SK-MEL-5 (cell line): ENCODE results near the gene LONRF2. TPM values are rescaled to one million over a fixed set of nuclear protein-coding genes. Genes with fewer than 3 reads are reported as not detected.
"Not testable (repeated sequence)": the region's sequence is repeated elsewhere in the genome, so short reads cannot be mapped to it uniquely, and the experiment has no call there.

ENCODE experiments used
- DNase-seq: peaks from one replicate; pipeline ENCODE4 v3.0.0-alpha.2; 2016; ENCODE audit warnings: low read depth, low spot score
- in situ Hi-C: cut with HindIII; loops from 2 replicates; pipeline ENCODE4 v1.10.0; 2016; ENCODE audit warnings: low sequenced_read_pairs, high pct_unique_total_duplicates, low pct_unique_long_range_greater_than_20kb
- total RNA-seq: library from RNA; depleted of rRNA; stranded (reverse); fragments of >200 nt; shearing (Covaris generic); gene quantifications from 2 replicates; pipeline ENCODE4 v1.2.3, GENCODE V29; 2014

The LONRF2 gene
- total RNA-seq, 1 experiment from 2014 or later: 12.3 TPM

DNA sequence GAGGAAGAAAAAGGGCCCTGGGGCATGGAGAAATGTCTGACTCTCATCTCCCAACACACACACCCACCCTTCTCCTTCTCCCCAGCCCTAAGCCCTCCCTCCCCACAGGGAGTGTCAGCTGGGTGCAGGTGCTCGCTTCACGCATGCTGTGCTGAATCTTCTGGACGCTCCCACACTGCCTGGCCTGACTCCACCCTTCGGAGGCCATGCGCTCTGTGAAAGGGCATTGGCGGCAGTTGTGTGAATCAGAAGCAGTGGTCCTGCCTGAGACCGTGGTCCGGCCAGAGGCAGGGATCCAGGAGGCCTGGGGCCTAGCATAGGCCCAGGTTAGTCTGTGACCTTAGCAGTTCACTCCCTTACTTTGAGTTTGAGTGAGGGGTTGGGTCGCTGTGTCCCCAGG is 57.1 kb downstream of the LONRF2 start:
- in situ Hi-C loops: no loop called here
- DNase-seq: no peak

DNA sequence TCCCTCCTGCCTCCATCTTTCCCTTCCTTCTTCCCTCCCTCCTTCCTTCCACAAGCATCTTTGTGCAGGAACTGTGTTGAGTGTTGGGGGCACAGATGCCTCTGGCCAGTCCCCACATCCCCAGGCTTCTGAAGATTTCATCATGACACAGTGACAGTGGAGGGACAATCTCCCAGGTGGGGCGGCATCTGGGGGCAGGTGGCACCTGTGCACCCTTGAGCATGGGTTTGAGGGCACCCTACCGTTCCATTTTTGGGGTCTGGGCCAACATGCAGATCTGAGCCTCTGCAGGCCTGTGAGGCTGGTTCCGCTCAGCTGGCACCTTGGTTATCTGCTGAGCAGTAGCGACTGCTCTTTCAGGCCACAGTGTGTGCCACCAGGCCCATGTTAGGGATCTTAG is 57.6 kb downstream of the LONRF2 start:
- no peak for DNase-seq
- in situ Hi-C loops: no loop called here

DNA sequence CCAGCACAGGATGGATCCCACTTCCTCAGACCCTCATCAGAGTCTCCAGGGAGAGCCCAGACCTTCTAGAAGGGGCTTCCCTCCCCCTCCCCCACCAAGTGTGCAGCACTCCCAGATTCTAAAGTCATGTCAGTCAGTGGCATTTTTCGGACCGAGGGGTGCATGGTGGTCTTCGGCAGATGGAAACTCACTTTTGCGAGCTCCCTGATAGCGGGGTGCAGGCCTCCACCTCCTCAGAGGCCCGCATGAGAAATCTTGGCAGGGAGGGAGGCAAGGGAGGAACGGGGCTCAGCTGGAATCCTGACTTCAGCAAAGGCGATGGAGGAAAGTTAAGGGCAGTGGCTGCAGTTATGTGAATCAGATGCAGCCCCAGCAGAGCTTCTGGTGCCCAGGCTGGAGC is 58.2 kb downstream of the LONRF2 start:
- in situ Hi-C loops: no loop called here

DNA sequence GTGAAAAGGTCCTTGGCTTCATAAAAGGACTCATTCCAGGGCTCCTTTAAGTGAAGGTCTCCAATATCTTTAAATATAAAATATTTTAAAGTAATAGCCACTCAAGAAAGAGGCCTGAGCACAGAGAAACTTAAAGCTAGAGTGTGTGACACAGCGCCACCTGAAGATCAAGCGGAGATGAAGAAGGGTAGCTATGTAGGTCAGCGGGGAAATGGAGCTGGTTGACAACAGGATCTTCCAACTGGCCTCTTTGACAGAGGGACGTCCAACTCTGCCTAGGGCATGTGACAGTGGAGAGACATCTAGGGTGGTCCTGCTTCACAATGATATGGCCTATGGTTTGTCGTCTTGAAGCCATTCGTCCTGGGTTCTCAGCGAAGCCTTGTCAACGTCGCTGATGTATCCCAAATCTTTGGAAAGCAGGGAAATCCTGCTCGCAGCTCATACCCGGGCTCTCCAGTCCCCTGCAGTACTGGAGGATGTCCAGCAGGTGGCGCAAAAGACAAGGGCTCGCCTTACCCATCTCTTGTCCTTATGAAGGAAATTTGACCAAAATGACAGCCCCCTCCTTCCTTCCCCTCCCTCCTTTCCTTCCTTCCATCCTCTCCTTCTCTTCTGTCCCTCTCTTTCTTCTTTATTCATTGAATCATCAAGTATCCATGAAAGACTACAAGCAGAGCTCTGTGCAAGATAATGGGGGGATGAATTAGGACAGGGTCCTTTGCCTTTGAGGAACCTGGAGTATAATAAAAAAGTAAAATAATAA is 59.6 kb downstream of the LONRF2 start:
- in situ Hi-C loops: no loop called here
- peak; percentile 79 for DNase-seq

More for the DNA sequence above, 58.2 kb downstream of the LONRF2 start:
- no peak for DNase-seq

DNA sequence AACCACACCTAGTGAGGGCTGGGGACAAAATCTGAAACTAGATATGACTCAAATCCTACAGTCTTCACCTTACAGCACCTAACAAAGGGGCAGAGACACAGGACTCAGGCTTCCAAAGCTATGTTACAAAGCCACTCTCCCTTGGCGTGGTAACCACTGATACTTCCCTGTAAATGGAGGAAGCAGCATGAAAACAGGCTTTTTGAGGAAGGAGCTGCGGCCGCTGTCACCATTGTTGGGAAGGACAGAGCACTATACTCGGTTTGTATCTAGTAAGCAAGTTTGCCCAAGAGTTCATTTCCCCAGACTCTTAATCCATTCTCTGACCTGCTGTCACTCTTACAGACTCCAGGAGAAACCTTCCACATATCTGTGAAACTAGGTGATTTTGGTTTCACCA is 60.3 kb downstream of the LONRF2 start:
- in situ Hi-C loops: no loop called here
- DNase-seq: no peak

DNA sequence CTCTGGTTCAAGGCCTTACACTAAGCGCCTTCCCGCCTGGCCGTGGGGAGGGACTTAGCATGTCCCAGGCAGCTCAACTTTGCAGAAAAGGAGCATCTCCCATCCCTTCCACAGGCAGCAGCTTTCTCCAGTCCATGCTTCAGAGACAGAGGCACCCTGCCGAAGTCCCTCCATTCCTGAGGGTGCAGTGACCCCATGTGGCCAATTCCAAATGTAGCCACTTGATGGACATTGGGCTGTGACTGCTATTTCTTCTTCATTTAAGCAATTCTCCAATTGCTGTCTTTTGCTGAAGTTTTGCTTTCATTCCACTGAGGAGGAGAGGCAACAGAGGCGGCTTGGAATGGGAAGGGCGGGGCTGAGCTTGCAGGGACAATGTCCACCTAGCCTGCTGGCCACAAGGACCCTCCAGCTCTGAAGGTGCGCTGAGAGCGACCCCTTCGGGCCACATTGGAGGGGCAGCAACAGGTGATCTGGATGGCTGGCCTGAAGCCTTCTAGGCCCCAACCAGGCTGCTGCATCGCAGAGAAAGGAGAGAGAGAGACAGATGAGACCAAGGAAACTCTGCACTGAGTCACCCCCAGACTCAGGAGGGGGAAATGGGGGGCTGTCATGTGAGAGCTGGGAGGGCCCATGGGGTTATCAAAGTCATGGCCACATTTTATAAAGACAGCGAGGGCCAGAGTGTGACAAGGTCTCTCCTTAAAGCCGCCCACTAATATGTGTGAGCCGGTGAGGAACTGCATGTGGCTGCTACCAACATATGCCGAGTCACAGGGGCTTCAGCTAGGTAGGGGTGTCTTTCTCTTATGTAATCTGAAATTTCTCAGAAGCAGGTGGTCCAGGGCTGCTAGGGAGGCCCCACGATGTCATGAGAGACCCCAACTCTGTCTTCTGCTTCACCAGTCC is 61.3 kb downstream of the LONRF2 start:
- DNase-seq: peak; percentile 85
- in situ Hi-C loops: no loop called here

DNA sequence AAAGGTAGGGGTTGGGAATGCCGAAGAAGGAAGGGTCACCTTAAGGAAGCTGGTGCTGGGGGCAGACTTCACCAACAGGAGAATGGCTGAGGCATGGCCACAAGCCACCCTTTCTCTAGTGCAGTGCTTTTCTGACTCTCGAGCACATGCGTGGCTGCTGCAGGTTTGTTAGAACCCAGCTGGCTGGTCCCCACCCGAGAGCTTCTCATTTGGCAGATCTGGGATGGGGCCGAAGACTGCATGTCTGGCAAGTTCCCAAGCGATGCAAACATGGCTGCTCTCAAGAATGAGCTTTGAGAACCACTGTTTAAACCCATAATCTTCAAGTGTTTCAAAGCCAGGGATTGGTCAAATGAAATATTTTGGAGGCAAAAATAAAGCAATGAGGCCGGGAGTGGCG is 63.2 kb downstream of the LONRF2 start:
- in situ Hi-C loops: no loop called here
- no peak for DNase-seq

DNA sequence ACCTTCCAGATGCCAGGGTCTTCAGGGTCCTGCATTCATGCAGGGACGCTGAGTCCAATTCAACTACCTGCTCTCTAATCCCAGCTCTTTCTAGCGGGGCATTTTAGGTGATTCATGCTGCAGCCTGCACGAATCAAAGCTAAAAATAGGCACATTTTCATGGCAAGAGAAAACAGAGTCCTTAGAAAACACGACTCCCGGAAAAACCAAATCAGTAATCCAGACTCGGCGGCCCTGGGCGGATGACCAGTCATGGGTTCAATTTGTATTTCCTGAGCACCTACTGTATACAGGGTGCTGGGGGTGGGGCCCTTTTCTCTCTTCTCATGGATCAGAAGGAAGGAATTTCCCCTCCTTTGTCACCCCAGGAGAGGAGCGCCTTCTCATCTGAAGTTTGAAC is 64.4 kb downstream of the LONRF2 start:
- DNase-seq: no peak
- in situ Hi-C loops: no loop called here

DNA sequence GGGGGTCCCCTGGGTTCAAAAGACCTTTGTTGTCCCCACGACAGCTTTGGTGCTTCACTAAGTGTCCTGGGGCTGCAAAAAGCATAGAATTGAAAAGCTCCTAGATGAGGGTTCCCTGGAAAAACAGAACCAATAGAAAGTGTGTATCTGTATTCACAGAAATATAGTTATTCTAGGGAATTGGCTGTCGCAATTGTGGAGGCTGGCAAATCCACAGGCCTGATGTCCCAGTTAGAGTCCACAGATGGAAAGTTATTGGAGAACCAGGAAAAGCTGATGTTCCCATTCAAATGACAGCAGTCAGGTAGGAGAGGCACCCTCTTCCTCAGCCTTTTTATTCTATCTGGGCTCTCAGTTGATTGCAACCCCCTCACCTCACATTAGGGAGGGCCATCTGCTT is 65.5 kb downstream of the LONRF2 start:
- no peak for DNase-seq
- in situ Hi-C loops: no loop called here

DNA sequence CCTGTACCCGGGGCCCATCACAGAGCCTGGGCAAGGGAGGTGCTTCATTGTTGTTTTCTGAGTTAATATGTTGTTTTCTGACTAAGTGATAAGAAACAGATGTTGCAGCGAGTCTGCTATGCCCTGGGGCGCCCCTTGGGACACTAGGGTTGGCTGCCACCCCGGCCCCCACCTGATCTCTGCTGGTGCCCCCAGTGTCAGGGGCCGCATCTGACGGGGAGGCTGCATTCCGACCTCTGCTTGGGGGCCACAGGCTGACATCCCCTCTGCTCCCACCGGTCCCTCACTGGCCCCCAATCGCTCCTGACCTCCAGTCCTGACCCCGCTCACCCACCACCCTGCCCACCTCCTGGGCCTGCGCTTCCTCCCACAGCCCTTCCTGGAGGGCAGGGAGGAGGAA is 65.9 kb downstream of the LONRF2 start:
- in situ Hi-C loops: no loop called here
- DNase-seq: no peak

DNA sequence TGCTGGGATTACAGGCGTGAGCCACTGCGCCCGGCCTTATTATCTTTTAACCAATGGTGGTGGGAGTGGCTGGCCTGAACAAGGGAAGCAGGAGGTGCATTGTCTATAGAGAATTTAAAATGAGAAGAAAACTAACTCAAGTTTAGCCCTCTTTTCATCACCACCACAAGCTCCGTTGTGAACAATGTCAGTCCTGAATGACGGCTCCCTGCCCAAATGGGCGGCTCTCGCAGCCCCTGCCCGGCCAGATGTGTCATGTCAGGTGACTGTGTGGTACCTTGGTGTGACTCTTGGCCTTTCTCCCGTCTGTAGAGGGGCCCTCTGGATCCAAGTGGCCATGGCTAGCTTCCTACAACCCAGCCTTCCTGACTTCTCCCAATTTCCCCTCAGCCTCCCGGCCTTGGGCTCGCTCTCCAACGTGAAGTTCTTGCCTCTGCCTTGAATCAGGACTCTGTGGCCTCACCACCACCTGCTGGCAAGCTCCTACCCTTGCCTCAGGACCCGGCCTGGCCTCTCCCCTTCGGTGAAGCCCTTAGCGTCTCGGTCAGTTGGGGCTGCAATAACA is 67.6 kb downstream of the LONRF2 start:
- in situ Hi-C loops: no loop called here
- no peak for DNase-seq

DNA sequence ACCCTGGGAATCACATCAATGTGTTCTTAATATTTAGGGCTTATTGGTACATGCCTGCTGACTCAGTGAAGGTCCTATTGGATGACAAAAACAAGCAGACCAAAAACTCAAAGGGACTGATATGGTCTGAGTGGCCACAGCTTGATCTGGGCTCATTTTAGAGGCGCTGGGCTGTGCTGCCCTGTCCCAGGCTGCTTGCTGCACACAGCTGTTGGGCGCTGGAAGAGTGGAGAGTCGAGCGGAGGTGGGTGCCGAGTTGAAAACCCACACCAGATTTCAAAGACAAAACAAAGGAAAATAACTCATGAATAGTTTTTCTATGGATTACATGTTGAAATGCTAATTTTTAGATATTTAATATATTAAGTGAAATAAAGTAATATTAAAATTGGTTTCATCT is 68.5 kb downstream of the LONRF2 start:
- DNase-seq: no peak
- in situ Hi-C loops: no loop called here

DNA sequence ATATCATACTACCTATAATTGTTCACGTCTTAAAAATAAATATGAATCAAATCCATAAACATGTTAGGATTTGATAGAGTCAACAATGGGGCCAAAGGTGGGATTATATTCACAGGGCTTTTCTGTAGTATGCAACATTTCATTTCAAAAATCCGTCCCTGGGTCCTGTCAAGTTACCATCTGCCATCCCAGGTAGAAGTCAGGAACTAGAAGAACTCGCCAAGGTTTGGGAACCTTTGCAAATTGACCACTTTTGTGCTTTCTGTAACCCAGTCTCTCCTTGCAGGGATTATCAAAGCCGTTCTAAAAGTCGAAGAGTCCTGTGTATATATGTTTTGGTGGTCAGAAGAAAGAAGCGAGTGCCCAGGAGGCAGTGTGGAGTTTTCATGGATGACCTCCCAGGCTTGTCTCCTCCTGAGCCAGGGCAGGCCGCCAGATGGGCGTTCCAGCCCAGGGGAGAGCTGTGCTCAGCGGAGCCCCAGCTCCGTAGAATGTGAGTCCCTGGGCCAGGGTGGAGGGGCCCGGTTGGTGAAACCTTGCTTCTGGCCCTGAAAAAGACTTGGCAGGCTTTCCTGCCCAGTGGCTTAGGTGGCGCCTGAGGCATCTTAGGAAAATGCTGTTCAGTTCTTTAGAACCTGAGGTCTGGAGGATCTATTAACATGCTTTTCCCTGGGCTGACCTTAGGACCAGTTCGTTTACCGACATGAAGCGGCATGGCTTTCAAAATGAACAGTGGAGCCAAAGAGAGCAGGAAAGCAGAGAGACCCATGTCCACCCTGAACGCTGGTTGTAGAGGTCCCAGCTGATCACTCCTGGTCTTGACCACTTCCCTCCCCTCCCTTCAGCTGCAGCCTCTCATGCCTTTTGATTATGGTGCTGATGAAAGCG is 69.2 kb downstream of the LONRF2 start:
- in situ Hi-C loops: no loop called here
- DNase-seq: no peak

DNA sequence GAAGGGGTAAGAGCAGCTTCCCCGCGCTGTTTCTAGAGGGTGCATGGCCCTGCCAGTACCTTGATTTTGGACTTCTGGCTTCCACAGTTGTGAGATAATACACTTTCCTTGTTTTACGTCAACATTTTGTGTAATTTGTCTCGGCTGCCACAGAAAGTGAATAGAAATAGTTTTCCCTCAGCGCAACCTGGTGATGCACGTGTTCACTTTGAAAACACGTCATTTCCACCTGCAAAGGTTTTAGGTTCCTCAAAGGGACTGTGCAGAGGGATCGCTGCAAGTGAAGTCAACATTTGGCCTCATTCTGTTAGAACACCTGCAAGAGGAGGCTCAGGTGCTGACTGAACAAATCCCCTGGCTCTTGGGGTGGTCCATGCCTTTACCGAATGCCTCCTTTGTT is 71.7 kb downstream of the LONRF2 start:
- in situ Hi-C loops: no loop called here
- no peak for DNase-seq

DNA sequence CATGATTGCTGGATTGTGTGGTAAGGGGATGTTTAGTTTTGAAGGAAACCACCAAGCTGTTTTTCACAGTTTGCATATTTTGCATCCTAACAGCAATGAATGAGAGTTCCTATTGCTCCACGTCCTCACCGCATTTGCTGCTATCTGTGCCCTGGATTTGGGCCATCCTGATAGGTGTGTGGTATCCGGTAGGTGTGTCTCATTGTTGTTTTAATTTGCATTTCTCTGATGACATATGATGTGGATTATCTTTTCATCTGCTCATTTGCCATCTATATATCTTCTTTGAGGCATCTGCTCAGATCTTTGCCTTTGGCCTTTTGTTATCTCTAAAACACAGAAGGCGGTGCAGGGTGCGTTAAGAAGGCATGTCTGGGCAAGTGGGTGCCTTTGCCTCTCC is 73.3 kb downstream of the LONRF2 start:
- DNase-seq: no peak
- in situ Hi-C loops: no loop called here

DNA sequence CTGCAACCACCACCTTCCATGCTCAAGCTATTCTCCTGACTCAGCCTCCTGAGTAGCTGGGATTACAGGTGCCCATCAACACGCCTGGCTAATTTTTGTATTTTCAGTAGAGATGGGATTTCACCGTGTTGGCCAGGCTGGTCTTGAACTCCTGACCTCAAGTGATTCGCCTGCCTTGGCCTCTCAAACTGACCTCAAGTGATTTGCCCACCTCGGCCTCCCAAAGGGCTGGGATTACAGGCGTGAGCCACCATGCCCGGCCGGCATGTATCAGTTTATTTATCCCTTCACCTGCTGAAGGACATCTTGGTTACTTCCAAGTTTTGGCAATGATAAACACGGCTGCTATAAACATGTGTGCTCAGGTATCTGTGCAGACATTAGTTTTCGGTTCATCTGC is 73.7 kb downstream of the LONRF2 start:
- in situ Hi-C loops, DNase-seq: not testable (repeated sequence)

DNA sequence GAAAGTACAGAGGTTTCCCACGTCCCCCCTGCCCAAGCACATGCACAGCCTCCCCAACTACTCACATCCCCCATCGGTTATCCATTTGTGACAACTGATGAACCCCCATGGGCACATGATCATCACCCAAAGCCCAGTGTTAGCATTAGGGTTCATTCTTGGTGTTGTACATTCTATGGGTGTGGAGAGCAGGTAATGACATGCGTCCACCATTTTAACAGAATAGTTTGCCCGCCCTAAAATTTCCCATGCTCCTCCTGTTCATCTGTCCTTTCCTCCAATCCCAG is 74.3 kb downstream of the LONRF2 start:
- DNase-seq: no peak
- in situ Hi-C loops: no loop called here
